ENCODE data around the gene SPTBN5. TPM values are rescaled to one million over a fixed set of nuclear protein-coding genes. Genes with fewer than 3 reads are reported as not detected.
A peak's percentile ranks its signal among the peaks of the same experiment; 100 is the strongest.

Gene SPTBN5
- total RNA-seq, 4 donors from 2014 or later = 0.27 to 4.1 (median 1.8) TPM; not detected in 1

DNA sequence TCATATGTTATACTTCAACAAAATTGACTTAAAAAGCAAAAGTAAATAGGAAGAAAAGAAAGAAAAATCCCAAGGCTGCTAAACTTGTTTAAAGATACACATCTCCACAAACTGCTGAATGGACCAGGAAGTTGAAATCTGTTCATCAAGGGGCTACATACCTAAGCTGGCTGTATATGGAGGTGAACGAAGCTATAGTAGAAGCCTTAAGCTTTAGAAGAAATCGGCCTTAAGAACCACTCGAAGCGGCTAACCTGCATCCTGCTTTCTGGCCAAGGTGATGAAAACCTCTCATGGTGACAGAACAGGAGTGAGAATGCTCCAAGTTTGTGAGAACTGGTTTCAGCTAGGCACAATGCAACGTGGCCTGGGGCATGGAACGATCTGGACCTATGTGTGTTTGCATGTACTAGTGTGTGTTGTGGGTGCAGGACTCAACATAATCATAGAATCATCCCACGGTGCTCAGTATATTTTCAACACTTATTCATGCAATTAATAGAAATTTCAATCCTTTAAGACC lies 31.3 kb upstream of the SPTBN5 start:
- Histone ChIP-seq H3K27ac (peak overlapping the region in 1 of 4 donors; percentile 71), H3K4me1 (peaks cover 0 to 66% (median 10%) of the 10 kb centered on the region in 4 donors), H3K27me3 (no peaks in the 10 kb centered on the region), H3K9me3 (no peaks in the 10 kb centered on the region), H3K36me3 (no peaks in the 10 kb centered on the region), H3K4me3 (no peak overlapping the region)
- no peak for DNase-seq
- TF ChIP-seq CTCF (IDR thresholded peaks at IDR 0.05) (no peak), POLR2A (IDR thresholded peaks at IDR 0.05) (no peak)

DNA sequence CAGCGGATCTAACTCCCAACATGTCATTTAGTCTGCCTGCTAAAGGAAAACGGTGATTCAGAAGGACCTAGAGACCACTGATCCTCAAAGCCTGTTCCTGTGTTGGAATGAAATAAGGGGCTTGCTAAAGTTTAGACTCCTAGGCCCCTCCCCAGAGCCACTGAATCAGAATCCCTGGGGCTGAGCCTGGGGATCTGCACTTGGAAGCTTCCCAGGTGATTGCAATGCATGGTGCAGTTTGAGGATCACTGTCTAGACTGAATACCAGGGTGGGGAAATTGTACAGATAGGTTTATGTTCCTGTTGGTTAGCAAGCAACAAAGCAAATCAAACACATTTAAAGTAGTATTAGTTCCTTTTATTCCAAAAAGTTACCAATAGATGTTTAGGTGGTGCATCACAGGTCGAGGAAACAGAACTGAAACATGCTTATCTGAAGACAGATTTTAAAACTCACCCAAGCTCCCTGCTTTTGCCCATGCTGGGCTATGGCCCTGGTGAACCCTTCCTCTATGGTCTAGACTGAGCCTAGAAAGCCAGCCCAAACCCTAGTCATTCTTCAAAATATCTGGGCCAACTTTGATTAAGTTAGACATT lies 29.6 kb upstream of the SPTBN5 start:
- TF ChIP-seq POLR2A (IDR thresholded peaks at IDR 0.05) (no peak), CTCF (IDR thresholded peaks at IDR 0.05) (no peak)
- Histone ChIP-seq H3K27ac (no peak overlapping the region), H3K4me1 (peaks cover 0 to 62% (median 10%) of the 10 kb centered on the region in 4 donors), H3K27me3 (no peaks in the 10 kb centered on the region), H3K36me3 (peaks cover 0 to 10% (median 0%) of the 10 kb centered on the region in 3 donors), H3K4me3 (no peak overlapping the region), H3K9me3 (no peaks in the 10 kb centered on the region)
- DNase-seq = no peak

GRCh38 chr15:41922353-41922752 lies 28.5 kb upstream of the SPTBN5 start:
- H3K27ac ChIP-seq = no peak overlapping the region
- peaks cover 0 to 12% (median 0%) of the 10 kb centered on the region in 3 donors for H3K36me3 ChIP-seq
- H3K4me1 ChIP-seq = peaks cover 0 to 62% (median 7%) of the 10 kb centered on the region in 4 donors
- TF ChIP-seq CTCF (IDR thresholded peaks at IDR 0.05) (no peak), POLR2A (IDR thresholded peaks at IDR 0.05) (no peak)
- no peak for DNase-seq
- no peak overlapping the region for H3K4me3 ChIP-seq
- no peaks in the 10 kb centered on the region for H3K9me3 ChIP-seq
- H3K27me3 ChIP-seq = no peaks in the 10 kb centered on the region

- H3K27me3 ChIP-seq = no peaks in the 10 kb centered on the region
- no peak for DNase-seq
- TF ChIP-seq POLR2A (IDR thresholded peaks at IDR 0.05) (no peak), CTCF (IDR thresholded peaks at IDR 0.05) (no peak)
- no peaks in the 10 kb centered on the region for H3K9me3 ChIP-seq
- H3K27ac ChIP-seq = no peak overlapping the region
- peaks cover 0 to 12% (median 0%) of the 10 kb centered on the region in 3 donors for H3K36me3 ChIP-seq
- peaks cover 0 to 57% (median 5%) of the 10 kb centered on the region in 4 donors for H3K4me1 ChIP-seq
- H3K4me3 ChIP-seq = no peak overlapping the region
These were observed 27.8 kb upstream of the SPTBN5 start for GRCh38 chr15:41921639-41922038.

GRCh38 chr15:41921167-41921566 lies 27.3 kb upstream of the SPTBN5 start:
- TF ChIP-seq CTCF (IDR thresholded peaks at IDR 0.05) (no peak), POLR2A (IDR thresholded peaks at IDR 0.05) (no peak)
- Histone ChIP-seq H3K27me3 (no peaks in the 10 kb centered on the region), H3K36me3 (peaks cover 0 to 12% (median 0%) of the 10 kb centered on the region in 3 donors), H3K4me1 (peaks cover 0 to 52% (median 2%) of the 10 kb centered on the region in 4 donors), H3K4me3 (no peak overlapping the region), H3K9me3 (no peaks in the 10 kb centered on the region), H3K27ac (no peak overlapping the region)
- no peak for DNase-seq

All from Peyer's patch (tissue), 4 donors.